SH-SY5Y (cell line): ENCODE measurements around the gene GFER.

Source experiments
- GATA2 ChIP-seq: IDR thresholded peaks from 2 replicates; pipeline ENCODE4 v1.6.1; 2011; ENCODE audit warnings: mild to moderate bottlenecking, low read depth, low read length
- GATA3 ChIP-seq: IDR thresholded peaks from 2 replicates; pipeline ENCODE4 v1.6.1; 2011; ENCODE audit warnings: low read depth, mild to moderate bottlenecking, low read length, moderate library complexity

The GFER gene

DNA sequence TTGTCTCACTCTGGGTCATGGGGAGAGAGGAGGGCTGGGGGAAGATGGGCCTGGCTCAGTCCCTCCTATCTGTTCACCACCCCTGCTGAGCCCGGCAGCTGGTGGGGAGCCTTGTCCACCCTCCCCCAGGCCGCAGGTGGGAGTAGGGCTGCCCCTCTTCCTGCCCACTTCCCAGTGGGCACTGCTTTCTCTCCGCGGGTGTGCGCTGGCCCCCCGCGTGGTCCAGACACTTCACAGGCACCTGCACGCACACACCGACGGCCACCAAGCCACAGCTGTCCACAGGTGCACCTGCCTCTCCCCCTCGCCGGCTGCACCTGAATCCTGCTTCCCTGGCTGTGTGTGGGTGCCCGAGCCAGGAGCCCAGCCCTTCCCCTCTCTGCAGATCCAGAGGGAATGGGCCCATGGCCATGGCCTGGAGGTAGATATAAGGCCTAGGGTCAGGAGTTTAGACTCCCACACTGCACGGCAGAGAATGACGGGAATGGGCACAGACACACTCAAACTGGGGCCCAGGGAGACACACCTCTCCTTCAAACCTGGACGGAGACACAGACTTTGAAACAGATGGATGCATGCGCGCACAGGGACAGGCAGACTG is 44.7 kb downstream of the GFER start:
- TF ChIP-seq GATA3 (no peak), GATA2 (no peak)

DNA sequence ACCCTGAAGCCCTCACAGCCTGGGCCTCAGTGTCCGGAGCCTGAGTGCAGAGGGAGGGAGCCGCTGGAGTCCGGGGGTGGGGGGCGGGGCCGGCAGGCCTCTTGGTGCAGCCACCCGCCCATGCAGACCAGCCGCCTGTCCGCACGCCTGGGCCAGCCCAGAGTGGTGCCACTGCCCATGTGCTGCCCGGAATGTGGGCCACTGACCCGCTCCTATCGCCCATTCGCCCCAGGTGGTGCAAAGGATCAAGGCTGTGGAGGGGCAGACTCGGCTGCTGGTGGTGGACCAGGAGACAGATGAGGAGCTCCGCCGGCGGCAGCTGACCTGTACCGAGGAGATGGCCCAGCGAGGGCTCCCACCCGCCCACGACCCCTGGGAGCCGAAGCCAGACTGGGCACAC is 45.4 kb downstream of the GFER start:
- TF ChIP-seq GATA3 = no peak
- TF ChIP-seq GATA2 = no peak

DNA sequence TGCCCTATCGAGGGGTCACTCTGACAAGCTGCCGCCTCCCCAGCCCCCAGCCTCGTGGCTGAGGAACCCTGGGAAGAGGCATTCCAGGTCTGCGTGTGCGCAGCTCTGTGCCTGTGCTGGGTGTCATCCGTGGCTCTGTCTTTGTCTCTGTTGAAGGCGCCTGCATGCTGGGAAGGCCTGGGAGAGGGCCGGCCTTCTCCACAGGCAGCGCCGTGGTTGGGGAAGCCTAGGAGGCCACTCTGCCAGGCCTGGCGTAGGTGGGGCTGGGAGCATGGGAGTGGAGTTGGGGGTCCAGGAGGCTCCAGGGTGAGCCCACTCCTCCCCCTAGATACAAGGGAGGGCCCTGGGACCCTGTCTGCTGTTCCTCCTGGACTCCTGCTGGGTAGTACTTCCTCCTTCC is 46.0 kb downstream of the GFER start:
- no peak for TF ChIP-seq GATA2
- TF ChIP-seq GATA3 = no peak

DNA sequence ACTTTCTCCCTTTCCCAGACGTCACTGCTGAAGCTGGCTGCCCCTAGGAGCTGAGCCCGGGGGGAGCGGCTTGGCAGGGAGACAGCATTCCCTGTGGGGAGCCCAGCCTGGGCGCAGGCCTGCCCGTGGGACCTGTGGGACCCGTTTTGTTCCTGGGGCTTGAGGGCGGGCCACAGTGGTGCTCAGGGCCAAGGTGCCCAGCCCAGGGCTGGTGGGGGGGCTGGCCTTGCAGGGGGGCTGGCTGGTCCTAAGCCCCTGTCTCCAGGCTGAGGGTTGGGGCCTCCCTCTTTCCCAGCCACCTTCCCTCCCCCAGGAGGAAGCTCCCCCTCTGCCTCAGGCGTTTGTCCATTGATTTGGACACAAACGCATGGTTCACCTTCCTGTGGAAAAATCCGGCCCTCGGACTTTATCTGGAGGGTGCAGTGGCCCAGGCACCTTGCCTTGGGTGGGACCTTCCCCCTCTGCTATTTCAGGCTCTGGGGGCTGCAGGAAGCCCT is 47.1 kb downstream of the GFER start:
- TF ChIP-seq GATA3 = no peak
- no peak for TF ChIP-seq GATA2

DNA sequence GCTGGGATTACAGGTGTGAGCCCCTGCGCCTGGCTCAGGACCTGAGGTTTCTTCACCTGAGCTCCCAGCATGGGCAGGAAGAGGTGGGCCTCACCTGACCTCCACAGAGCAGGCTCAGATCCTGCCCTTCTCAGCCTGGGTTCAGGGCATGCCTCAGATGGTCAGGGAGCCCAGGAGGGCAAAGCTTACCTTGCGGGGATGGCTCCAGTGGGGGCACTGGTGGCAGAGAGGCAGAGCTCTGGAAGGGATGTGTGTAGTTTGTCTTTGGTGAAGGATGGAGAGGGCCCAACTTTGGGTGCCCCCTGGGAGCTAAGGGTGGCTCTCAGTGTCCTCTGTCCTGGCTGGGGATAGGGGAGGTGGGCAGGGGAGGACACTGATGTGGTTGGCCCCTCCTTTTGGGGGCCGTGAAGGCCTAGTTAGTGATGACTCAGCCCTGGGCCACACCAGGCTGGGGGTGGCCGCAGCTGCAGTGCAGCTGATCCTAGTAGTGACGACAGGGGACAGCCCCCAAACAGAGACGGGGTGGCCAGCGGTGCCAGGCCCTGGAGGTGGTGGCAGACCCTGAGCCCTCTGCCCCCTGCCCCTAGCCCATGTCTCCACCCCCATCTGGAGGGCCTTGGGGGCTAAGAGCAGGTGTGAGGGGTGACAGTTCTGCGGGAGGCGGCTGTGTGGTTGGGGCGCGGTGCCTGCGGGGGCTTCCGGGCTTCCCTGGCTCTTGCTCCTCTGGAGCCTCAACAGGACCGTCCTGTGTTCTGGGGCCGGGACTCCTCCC is 48.5 kb downstream of the GFER start:
- no peak for TF ChIP-seq GATA2
- TF ChIP-seq GATA3 = no peak

DNA sequence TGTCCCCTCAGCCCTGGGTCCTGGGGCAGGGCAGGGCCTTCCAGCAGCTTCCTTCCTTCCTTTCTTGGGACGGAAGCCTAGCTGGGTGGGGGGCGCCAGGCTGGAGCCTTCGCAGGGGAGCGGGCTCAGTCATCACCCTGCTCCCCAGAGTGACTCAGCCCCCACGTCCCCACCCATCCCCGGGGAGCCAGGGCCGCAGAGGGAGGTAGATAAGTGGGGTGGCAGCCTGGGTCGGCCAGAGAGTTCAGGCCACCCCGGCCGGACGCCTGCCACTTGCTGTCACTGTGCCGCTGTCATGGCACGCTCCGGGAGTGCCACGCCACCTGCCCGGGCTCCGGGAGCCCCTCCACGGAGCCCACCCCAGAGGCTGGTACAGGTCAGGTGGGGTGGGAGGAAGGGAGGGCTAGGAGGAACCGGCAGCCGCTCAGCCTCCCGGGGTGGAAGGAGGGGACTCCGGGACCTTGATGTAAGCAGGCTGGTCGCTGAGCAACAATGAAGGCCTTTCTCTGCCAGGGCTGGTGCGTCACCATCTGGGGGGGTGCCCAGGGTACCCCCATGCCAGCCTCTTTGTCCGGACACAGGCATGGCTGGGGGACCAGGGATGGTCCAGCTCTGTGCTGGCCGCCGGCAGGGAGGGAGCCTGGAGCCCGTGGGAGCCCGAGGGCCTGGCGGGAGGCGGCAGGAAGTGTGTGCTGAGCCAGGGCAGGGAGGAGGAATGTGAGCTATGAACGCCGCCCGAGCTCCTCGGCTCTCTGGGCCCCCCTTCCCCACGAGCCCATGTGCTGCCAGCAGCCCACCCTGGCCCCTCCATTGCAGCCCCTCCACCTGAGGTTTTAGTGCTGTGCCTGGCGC is 49.3 kb downstream of the GFER start:
- TF ChIP-seq GATA2 = no peak
- TF ChIP-seq GATA3 = no peak

DNA sequence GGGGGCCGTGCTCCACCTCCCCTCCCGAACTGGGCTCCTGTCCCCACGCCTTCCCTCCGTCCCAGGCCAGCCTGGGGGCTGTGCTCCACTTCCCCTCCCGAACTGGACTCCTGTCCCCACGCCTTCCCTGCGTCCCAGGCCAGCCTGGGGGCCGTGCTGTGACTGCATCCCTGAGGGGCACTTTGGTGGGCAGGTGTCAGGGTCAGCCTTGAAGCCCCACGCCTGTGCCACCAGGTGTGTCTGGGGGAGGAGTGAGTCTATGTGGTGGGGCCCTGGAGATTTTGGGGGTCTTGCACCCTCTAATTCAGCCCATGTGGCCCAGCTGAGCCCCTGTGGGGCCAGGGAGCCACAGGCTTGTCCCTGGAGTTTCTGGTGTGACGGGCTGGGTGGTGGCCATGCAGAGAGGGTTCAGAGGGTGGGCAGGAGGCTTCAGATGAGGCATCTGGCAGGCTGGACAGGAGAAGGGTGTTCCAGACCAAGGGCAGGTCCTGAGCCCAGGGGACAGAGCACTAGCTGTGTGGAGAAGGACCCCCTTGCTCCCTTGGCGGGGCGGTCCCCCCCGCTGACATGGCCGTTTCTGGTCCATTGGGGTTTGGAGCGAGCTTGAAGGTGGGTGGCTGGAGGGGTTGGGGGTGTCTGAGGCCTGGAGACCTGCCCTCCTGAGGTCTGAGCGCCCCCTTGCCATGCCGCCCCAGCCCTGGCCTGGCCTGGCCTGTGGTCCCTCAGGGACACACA is 50.9 kb downstream of the GFER start:
- TF ChIP-seq GATA3 (no peak), GATA2 (no peak)

DNA sequence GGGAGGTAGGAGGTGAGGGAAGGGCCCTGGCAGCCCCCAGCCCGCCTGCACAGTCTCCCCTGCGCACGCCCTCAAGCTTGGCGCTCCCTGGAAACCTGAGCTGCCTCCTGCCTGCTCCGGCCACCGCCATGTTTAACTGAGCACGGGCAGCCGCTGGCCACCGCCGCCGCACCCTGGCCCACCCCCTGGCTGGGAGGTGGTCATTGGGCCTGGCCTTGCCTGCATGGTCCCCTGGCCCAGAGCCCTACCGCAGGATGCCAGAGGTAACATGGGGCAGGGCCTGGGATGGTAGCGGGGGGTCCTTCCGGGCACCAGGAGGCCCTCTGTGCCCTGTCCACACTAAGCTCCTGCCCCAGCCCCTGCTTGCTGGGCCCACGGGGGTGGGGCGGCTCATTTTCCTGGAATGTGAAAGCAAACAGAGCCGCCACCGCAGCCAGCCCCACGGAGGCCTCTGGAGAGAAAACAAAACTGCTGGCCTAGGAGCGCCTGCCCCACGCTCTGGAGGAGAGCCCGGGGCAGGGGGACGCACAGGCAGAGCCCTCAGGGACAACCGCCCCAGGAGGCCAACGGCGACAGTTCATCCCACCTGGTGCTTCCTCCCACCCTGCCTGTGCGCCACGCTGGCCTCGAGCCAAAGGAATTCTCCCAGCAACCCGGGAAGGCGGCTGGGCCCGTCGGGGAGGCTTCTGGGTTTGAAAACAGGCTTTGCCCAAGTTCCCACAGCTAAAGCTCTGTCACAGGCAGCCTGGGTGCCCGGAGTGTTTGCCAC is 51.6 kb downstream of the GFER start:
- no peak for TF ChIP-seq GATA2
- no peak for TF ChIP-seq GATA3

DNA sequence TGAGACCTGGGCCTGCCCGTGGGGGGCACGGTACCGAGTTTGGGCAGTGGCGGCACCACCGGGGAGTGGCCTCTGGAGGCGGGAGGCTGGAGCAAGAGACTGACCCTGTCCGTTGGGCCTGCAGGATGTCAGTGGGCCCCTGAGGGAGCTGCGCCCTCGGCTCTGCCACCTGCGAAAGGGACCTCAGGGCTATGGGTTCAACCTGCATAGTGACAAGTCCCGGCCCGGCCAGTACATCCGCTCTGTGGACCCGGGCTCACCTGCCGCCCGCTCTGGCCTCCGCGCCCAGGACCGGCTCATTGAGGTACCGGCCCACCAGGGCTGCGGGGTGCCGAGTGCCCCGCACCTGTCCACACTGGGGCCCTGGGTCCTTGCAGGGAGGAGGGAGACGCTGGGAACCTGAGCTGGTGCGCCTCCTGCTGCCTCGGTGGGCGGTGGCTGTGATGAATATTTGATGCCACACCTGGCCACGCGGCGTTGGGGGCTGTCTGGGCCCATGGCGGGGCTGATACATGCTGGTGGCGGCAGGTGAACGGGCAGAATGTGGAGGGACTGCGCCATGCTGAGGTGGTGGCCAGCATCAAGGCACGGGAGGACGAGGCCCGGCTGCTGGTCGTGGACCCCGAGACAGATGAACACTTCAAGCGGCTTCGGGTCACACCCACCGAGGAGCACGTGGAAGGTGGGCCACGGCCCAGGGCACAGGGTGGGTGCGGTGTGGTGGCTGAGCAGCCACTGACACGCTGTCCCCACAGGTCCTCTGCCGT is 52.4 kb downstream of the GFER start:
- no peak for TF ChIP-seq GATA3
- no peak for TF ChIP-seq GATA2

DNA sequence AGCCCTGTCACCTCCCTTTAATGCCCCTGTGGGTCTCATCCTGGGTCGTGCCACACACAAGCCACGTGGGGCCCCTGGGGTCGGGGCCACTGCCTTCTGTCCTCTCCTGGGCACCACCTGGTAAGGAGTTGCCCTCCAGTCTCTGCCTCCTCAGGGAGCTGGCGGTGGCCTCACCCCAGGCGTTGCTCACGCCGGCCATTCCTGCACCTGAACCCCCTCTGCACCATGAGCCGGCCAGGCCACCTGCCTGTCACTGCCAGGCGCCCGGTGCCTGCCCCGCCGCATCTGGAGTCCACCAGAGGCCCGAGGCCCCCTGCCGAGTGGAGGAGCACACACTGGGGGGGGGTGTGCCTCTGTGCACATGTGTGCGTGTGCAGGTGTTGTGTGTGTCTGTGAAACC is 53.1 kb downstream of the GFER start:
- no peak for TF ChIP-seq GATA3
- no peak for TF ChIP-seq GATA2
